AG04449 (cell line): Measurements from ENCODE around the gene COX7A2L.
A peak's percentile ranks its signal among the peaks of the same experiment; 100 is the strongest.

Experiments used
- CTCF ChIA-PET: fragments of 350-600 bp; formaldehyde crosslinking; extraction: SDS; loops from one replicate; lab custom pipeline; 2021; ENCODE audit warnings: antibody characterized with exemption; lab: Yijun Ruan, JAX
- POLR2A ChIA-PET: fragments of 400-600, 350-600 bp; formaldehyde crosslinking; extraction: SDS; loops from one replicate; lab custom pipeline; 2020; ENCODE audit warnings: antibody characterized with exemption, inconsistent platforms; lab: Yijun Ruan, JAX
- DNase-seq: peaks from one replicate; pipeline ENCODE4 v3.0.0-alpha.2; 2010; ENCODE audit warnings: low read depth, low spot score
- H3K4me3 ChIP-seq: 2 replicates; pipeline ENCODE4 v1.5.1; 2011; ENCODE audit warnings: low read depth, mild to moderate bottlenecking, control low read depth, low read length
- TF ChIP-seq, protein P1 (sequence below): IDR thresholded peaks from one replicate; pipeline ENCODE4 v1.5.1; 2011; ENCODE audit warnings: mild to moderate bottlenecking, moderate library complexity, low read length, control low read depth, inconsistent platforms; ENCODE audit not compliant: insufficient read depth; ENCODE audit errors: missing control alignments

Gene COX7A2L

DNA sequence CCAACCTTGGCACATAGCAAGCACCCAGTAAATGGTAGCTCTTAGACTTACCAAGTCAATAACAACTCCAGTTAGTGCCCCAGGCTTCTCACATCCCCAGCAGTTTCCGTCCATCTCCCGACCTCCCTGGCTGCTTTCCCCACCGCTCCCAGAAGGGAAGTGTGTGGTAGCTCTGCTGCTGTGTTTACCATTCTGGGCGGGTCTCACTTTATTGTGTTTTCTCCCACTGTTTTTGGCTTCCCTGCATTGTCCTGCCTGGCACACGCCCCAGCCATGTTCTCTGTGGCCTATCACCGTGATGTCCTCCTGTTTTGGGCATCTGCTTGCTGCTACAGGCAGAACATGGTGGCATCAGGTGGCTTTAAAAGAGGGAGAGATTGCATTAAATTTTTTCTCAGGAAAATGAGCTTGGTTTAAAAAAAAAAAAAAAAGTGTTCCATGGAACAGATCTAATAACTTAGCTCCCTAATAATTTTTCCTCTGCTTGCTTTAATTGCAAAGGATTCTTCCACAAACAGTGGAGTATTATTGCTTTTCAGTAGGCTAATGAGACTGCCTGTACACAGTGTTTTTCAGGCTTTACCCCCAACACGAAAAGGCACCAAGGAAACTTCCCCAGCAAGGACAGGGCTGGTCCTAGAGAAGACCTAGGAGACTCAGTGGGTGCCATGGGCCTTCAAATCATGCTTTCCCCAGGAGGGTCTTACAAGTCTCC lies 8.0 kb upstream of the COX7A2L start:
- TF ChIP-seq, protein P1, sequence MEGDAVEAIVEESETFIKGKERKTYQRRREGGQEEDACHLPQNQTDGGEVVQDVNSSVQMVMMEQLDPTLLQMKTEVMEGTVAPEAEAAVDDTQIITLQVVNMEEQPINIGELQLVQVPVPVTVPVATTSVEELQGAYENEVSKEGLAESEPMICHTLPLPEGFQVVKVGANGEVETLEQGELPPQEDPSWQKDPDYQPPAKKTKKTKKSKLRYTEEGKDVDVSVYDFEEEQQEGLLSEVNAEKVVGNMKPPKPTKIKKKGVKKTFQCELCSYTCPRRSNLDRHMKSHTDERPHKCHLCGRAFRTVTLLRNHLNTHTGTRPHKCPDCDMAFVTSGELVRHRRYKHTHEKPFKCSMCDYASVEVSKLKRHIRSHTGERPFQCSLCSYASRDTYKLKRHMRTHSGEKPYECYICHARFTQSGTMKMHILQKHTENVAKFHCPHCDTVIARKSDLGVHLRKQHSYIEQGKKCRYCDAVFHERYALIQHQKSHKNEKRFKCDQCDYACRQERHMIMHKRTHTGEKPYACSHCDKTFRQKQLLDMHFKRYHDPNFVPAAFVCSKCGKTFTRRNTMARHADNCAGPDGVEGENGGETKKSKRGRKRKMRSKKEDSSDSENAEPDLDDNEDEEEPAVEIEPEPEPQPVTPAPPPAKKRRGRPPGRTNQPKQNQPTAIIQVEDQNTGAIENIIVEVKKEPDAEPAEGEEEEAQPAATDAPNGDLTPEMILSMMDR = no peak
- CTCF ChIA-PET = interaction anchor here (1.0 kb wide), 1 partner anchor 17 kb away, joined by 3 read pairs; no protein-coding TSS in a partner anchor
- no peak overlapping the region for H3K4me3 ChIP-seq
- POLR2A ChIA-PET = no interaction called here
- DNase-seq = no peak

DNA sequence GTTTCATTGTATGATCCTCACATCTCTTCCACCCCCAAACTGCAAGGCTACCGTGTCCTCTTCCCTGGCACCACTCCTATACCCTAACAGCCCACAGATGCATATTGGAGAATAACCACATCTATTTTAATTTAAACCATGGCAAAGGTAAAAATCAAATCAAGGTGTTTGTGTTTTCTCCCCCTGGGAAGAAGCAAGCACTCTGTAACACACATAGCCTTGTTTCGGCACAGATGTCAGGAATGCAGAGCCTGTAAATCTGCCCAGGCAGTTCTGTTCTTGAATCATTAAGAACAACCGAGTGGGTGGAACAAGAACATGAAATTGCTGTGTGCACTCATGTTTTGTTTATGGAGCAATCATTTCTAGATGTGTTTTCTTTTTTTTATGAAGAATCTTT lies 6.8 kb upstream of the COX7A2L start:
- H3K4me3 ChIP-seq = no peak overlapping the region
- CTCF ChIA-PET = no interaction called here
- TF ChIP-seq, protein P1 = no peak
- DNase-seq = no peak
- POLR2A ChIA-PET = no interaction called here

DNA sequence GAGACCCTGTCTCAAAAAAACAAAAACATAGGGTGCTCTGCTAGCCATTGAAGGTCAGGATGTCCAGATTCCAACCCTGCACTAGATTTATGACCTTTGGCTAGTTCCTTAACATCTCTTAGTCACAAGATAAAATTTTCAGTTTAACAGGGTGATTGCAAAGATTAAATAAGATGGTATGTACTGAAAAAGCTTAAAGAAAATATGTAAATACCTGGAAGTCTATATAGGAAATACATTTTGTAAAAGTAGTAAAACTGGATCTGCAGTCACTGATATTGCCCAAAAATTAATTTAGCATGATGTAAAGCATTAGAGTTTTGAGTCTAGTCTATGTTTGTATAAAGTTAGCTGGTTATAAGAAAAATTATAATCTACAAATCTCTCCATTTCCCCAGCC lies 5.4 kb upstream of the COX7A2L start:
- TF ChIP-seq, protein P1 = no peak
- POLR2A ChIA-PET = no interaction called here
- H3K4me3 ChIP-seq = no peak overlapping the region
- DNase-seq = no peak
- CTCF ChIA-PET = no interaction called here

DNA sequence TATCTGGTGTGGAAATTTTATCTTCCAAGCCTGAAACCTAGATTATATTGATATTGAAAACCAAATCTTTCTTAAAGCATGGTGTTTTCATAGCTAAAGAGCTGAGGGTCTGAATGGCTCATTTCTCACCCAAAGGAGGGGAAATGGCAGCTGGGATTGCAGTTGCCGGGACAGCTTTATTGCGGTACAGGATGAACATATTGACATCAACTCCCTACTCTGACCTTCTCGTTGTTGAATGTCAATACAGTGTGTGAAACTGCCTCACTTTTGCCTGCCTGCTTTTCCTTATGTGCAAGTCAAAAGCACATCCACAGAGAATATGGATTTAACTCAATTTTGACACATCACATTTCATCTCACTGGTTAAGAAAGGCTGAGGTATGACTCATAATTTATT lies 3.6 kb upstream of the COX7A2L start:
- DNase-seq = no peak
- CTCF ChIA-PET = no interaction called here
- TF ChIP-seq, protein P1 = no peak
- POLR2A ChIA-PET = no interaction called here
- no peak overlapping the region for H3K4me3 ChIP-seq

DNA sequence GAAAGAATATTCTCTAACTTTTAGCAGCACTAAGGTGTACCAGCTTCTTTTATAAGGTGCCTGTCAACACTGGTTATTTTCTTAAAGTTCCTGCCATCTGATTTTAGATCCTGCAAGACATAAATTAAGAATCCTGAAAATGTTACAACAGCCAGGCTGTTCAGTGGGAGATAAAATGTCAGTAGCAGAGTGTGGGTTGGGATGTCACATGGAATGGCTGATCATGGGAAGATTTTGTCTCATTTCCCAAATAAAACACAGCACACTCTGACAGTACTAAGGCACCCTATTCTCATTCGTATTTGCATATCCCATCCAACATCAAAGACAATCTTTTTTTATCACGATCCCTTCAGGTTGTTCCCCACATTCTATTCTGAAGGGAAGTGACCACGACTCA lies 2.4 kb upstream of the COX7A2L start:
- TF ChIP-seq, protein P1 = no peak
- POLR2A ChIA-PET = no interaction called here
- CTCF ChIA-PET = interaction anchor here (1.7 to 4.6 kb wide), 4 partner anchors 10 to 276 kb away, joined by 4 to 32 read pairs (median 12); no protein-coding TSS in a partner anchor

DNA sequence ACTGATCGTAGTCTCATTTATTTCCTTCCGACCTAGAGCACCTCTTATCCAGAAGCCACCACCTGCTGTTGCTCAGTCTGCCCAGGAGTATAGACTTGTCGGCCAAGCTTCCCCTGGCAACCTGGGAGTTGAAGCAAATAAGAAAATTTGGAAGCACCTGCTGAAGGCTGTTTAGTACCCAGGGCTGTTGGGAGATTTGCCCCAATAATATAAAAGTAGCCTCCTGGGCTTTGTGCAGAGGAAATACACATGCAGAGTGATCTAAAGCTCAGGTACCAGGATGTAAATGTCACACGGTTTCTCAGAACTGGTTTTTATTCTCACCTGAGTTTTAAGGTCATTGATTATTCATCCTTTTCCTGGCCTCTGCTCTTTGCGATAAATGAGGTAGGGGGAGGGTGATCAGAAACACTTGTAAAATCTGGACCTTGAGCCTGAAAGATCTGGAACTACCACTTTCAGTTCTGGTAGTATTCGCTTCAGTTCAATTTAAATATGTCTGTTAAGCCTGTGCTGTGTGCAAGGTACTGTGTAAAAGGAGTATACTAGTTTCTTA lies 789 bp upstream of the COX7A2L start:
- ChIA-PET CTCF (interaction anchor here (2.8 to 4.6 kb wide), 3 partner anchors 267 to 275 kb away, joined by 8 to 32 read pairs (median 16); no protein-coding TSS in a partner anchor), POLR2A (no interaction called here)
- peak overlapping the region; percentile 46 for H3K4me3 ChIP-seq
- DNase-seq = no peak
- TF ChIP-seq, protein P1 = no peak

More for the DNA sequence above, 2.4 kb upstream of the COX7A2L start:
- DNase-seq = no peak
- H3K4me3 ChIP-seq = no peak overlapping the region
